ENCODE data around the gene CHMP1A. TPM values are rescaled to one million over a fixed set of nuclear protein-coding genes. Genes with fewer than 3 reads are reported as not detected.

CHMP1A gene
- total RNA-seq, 6 experiments from 2014 or later: 85.6 to 93.1 (median 87.2) TPM

DNA sequence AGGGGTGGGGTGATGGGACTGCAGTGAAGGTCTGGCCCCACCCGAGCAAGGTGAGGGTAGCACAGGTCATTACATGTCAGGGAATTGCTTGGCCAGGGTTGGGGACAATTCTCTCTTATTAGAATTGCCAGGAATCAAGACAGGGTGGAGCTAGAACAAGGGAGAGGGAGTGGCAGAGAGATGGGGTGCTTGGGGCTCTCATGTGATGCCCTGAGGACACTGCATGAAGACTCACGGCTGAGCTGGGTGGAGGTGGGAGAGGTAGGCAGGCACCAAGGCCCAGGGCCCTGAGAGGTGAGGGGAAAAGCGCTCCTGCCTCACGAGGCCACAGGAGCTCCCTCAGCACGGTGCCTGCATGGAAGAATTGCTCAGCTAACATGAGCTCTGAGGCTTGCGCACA, 40.5 kb downstream of the CHMP1A start:
- H3K9me3 Mint-ChIP-seq: no peaks in the 10 kb centered on the region
- TF ChIP-seq, protein P1, sequence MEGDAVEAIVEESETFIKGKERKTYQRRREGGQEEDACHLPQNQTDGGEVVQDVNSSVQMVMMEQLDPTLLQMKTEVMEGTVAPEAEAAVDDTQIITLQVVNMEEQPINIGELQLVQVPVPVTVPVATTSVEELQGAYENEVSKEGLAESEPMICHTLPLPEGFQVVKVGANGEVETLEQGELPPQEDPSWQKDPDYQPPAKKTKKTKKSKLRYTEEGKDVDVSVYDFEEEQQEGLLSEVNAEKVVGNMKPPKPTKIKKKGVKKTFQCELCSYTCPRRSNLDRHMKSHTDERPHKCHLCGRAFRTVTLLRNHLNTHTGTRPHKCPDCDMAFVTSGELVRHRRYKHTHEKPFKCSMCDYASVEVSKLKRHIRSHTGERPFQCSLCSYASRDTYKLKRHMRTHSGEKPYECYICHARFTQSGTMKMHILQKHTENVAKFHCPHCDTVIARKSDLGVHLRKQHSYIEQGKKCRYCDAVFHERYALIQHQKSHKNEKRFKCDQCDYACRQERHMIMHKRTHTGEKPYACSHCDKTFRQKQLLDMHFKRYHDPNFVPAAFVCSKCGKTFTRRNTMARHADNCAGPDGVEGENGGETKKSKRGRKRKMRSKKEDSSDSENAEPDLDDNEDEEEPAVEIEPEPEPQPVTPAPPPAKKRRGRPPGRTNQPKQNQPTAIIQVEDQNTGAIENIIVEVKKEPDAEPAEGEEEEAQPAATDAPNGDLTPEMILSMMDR (IDR thresholded peaks at IDR 0.05): no peak
- no peak for DNase-seq
- no peak overlapping the region for H3K4me3 Mint-ChIP-seq
- H3K27ac Mint-ChIP-seq: no peak overlapping the region
- peaks cover 15% of the 10 kb centered on the region for H3K27me3 Mint-ChIP-seq (ENCODE audit: insufficient read depth)
- H3K36me3 Mint-ChIP-seq (ENCODE audit: low read depth): no peaks in the 10 kb centered on the region
- peaks cover 13% of the 10 kb centered on the region for H3K4me1 Mint-ChIP-seq (ENCODE audit: low read depth)

DNA sequence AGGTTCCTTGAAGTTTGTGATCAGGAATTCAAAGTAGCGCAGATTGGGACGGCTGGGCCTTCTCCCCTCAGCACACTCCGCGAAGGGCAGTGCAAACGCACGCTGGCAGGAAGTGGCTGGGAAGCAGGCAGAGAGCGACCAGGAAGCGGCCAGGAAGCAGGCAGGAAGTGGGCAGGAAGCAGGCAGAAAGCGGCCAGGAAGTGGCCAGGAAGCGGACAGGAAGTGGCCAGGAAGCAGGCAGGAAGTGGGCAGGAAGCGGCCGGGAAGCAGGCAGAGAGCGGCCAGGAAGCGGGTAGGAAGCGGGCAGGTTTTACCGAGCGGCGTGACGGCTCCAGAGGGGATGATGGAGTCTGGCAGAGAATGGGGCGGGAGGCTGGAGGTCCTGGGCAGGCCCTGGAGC, 40.9 kb downstream of the CHMP1A start:
- H3K27me3 Mint-ChIP-seq (ENCODE audit: insufficient read depth): peaks cover 11% of the 10 kb centered on the region

DNA sequence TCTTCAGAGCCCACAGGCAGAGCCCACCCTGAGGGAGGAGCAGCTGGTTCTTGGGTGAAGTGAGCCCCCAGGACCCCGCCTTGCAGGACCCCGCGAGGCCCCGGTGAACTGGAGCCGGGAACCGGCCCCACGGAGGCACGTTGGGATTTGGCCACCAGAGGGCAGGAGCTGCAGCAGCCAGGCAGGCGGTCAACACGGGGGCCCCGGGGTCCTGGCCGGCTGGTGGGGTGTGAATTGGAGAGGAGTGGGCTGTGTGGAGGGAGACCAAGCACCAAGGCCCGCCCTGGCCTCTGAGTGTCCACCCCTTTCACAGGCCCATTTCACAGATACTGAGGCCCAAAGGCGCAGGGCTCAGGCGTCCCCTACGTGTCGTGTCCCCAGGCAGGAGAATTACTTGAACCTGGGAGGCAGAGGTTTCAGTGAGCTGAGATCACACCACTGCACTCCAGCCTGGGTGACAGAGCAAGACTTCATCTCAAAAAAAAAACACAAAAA, 41.9 kb downstream of the CHMP1A start:
- H3K27ac Mint-ChIP-seq: no peak overlapping the region
- peaks cover 13% of the 10 kb centered on the region for H3K4me1 Mint-ChIP-seq (ENCODE audit: low read depth)
- TF ChIP-seq, protein P1 (IDR thresholded peaks at IDR 0.05): peak; percentile 81
- H3K4me3 Mint-ChIP-seq: no peak overlapping the region
- no peaks in the 10 kb centered on the region for H3K9me3 Mint-ChIP-seq
- no peaks in the 10 kb centered on the region for H3K36me3 Mint-ChIP-seq (ENCODE audit: low read depth)
- no peak for DNase-seq
- H3K27me3 Mint-ChIP-seq (ENCODE audit: insufficient read depth): peaks cover 10% of the 10 kb centered on the region

More for the DNA sequence above, 40.9 kb downstream of the CHMP1A start:
- Mint-ChIP-seq H3K27ac (no peak overlapping the region), H3K9me3 (no peaks in the 10 kb centered on the region), H3K36me3 (ENCODE audit: low read depth) (no peaks in the 10 kb centered on the region), H3K4me3 (no peak overlapping the region), H3K4me1 (ENCODE audit: low read depth) (peaks cover 13% of the 10 kb centered on the region)
- DNase-seq: no peak
- TF ChIP-seq, protein P1 (IDR thresholded peaks at IDR 0.05): no peak

DNA sequence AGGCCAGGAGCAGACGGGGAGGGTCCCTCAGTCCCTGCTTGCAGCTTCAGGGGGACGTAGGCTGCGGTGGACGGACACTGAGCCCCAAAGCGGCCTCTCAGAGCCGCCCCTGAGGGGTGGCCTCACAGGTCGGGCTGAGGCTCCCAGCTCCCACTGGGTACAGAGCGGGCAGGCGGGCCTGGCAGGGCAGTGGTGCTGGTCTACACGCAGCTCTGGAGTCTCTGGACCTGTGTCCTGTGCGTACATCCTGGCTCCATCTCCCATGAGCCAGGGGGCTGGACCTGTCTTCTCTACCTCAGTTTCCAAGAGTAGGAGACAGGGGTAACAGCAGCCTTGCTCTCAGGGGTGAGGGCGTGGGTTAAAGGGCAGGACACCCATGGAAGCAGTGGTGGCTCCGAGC, 42.3 kb downstream of the CHMP1A start:
- Mint-ChIP-seq H3K9me3 (no peaks in the 10 kb centered on the region), H3K27ac (no peak overlapping the region), H3K27me3 (ENCODE audit: insufficient read depth) (peaks cover 10% of the 10 kb centered on the region), H3K4me3 (no peak overlapping the region), H3K4me1 (ENCODE audit: low read depth) (peaks cover 13% of the 10 kb centered on the region), H3K36me3 (ENCODE audit: low read depth) (no peaks in the 10 kb centered on the region)
- TF ChIP-seq, protein P1 (IDR thresholded peaks at IDR 0.05): no peak
- DNase-seq: no peak

DNA sequence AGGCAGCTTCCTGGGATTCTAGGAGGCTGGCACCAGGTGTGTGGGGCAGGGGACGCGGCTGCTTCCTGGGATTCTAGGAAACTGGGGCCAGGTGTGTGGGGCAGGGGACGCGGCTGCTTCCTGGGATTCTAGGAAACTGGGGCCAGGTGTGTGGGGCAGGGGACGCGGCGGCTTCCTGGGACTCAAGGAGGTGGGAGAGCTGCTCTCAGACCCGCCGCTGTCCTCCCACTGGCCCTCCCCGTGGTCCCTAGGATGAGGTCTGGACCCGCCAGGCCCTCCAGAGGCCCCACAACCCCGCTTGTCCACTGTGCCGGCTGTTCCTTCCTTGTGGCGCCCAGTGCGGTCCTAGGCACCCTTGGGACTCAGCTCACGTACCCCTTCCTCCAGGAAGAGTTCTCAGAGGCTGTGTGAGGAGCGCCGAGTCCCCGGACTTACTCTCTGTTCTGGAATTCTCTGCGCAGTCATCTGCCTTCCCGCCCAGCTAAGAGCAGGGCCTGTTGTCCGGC, 43.5 kb downstream of the CHMP1A start:
- Mint-ChIP-seq H3K4me3 (no peak overlapping the region), H3K9me3 (no peaks in the 10 kb centered on the region), H3K27ac (no peak overlapping the region), H3K27me3 (ENCODE audit: insufficient read depth) (peaks cover 10% of the 10 kb centered on the region), H3K36me3 (ENCODE audit: low read depth) (no peaks in the 10 kb centered on the region), H3K4me1 (ENCODE audit: low read depth) (peaks cover 13% of the 10 kb centered on the region)
- no peak for DNase-seq
- TF ChIP-seq, protein P1 (IDR thresholded peaks at IDR 0.05): no peak
